Neural cell (in vitro differentiated cells): ENCODE data around the gene MEGF6. TPM values are rescaled to one million over a fixed set of nuclear protein-coding genes. Genes with fewer than 3 reads are reported as not detected.

Experiments used
- H2AFZ ChIP-seq: fragments of 200-600, 300-800 bp; sonication (generic), shearing (Covaris generic); 2 replicates; pipeline ENCODE4 v1.6.0; 2014; ENCODE audit warnings: low read depth, mild to moderate bottlenecking, antibody characterized with exemption, low read length, moderate library complexity
- H3F3A ChIP-seq: fragments of 200-600 bp; shearing (Covaris generic); 2 replicates; pipeline ENCODE4 v1.6.1; 2016; ENCODE audit warnings: mild to moderate bottlenecking, moderate library complexity, mixed read lengths, antibody characterized with exemption, low read length; ENCODE audit not compliant: insufficient read depth, poor library complexity, severe bottlenecking
- H3K27ac ChIP-seq: fragments of 200-600, 300-800 bp; sonication (generic), shearing (Covaris generic); 2 replicates; pipeline ENCODE4 v1.5.1; 2014; ENCODE audit warnings: mild to moderate bottlenecking, low read length, moderate library complexity
- H3K27me3 ChIP-seq: fragments of 300-800, 200-600 bp; sonication (generic), shearing (Covaris generic); 2 replicates; pipeline ENCODE4 v1.6.0; 2014; ENCODE audit warnings: mild to moderate bottlenecking, low read depth, low read length, moderate library complexity; ENCODE audit not compliant: insufficient read depth
- H3K36me3 ChIP-seq: fragments of 300-800, 200-600 bp; sonication (generic), shearing (Covaris generic); 2 replicates; pipeline ENCODE4 v1.5.1; 2014; ENCODE audit warnings: mild to moderate bottlenecking, antibody characterized with exemption, low read length, moderate library complexity; ENCODE audit not compliant: insufficient read depth
- H3K4me2 ChIP-seq: fragments of 300-800, 200-600 bp; sonication (generic), shearing (Covaris generic); 2 replicates; pipeline ENCODE4 v1.6.0; 2014; ENCODE audit warnings: mild to moderate bottlenecking, low read length
- H3K4me3 ChIP-seq: fragments of 300-800, 200-600 bp; sonication (generic), shearing (Covaris generic); 2 replicates; pipeline ENCODE4 v1.5.1; 2014; ENCODE audit warnings: mild to moderate bottlenecking, low read length, moderate library complexity
- H3K79me2 ChIP-seq: fragments of 200-600 bp; shearing (Covaris generic); replicated peaks from 2 replicates; pipeline ENCODE4 v1.6.0; 2014; ENCODE audit warnings: mild to moderate bottlenecking, low read length, moderate library complexity; ENCODE audit not compliant: insufficient read depth
- H3K9ac ChIP-seq: fragments of 300-800, 200-600 bp; sonication (generic), shearing (Covaris generic); 2 replicates; pipeline ENCODE4 v1.6.1; 2016; ENCODE audit warnings: mild to moderate bottlenecking, low read length, mixed read lengths
- H3K9me2 ChIP-seq: fragments of 200-600 bp; shearing (Covaris generic); 2 replicates; pipeline ENCODE4 v1.6.1; 2016; ENCODE audit warnings: mild to moderate bottlenecking, low read length, mixed read lengths; ENCODE audit not compliant: insufficient read depth
- H3K9me3 ChIP-seq: fragments of 200-600, 300-800 bp; sonication (generic), shearing (Covaris generic); 2 replicates; pipeline ENCODE4 v1.6.1; 2016; ENCODE audit warnings: mild to moderate bottlenecking, mixed run types, low read length, moderate library complexity, mixed read lengths
- H4K20me1 ChIP-seq: fragments of 200-600 bp; shearing (Covaris generic); 2 replicates; pipeline ENCODE4 v1.6.1; 2016; ENCODE audit warnings: mild to moderate bottlenecking, mixed run types; ENCODE audit not compliant: insufficient read depth
- EP300 ChIP-seq: fragments of 450-650 bp; conservative IDR thresholded peaks from 2 replicates; pipeline ENCODE4 v1.6.1; 2014; ENCODE audit warnings: antibody characterized with exemption, mild to moderate bottlenecking, moderate library complexity; ENCODE audit not compliant: poor library complexity, severe bottlenecking
- EZH2 ChIP-seq: fragments of 200-600, 300-800 bp; shearing (Covaris generic), sonication (generic); IDR thresholded peaks from 2 replicates; pipeline ENCODE4 v1.6.1; 2014; ENCODE audit warnings: antibody characterized with exemption, low read length, borderline replicate concordance, mild to moderate bottlenecking; ENCODE audit not compliant: insufficient read depth, poor library complexity, severe bottlenecking
- MXI1 ChIP-seq: fragments of 450-650 bp; conservative IDR thresholded peaks from 2 replicates; pipeline ENCODE4 v1.6.1; 2014; ENCODE audit warnings: antibody characterized with exemption, mild to moderate bottlenecking; ENCODE audit not compliant: poor library complexity, severe bottlenecking
- POLR2AphosphoS5 ChIP-seq: IDR thresholded peaks from 2 replicates; pipeline ENCODE4 v1.6.1; 2012
- RAD21 ChIP-seq: fragments of 450-650 bp; conservative IDR thresholded peaks from 2 replicates; pipeline ENCODE4 v1.6.1; 2014; ENCODE audit warnings: antibody characterized with exemption, mild to moderate bottlenecking, moderate library complexity
- REST ChIP-seq: IDR thresholded peaks from 2 replicates; pipeline ENCODE4 v1.6.1; 2012; ENCODE audit warnings: borderline replicate concordance
- SMC3 ChIP-seq: fragments of 450-650 bp; conservative IDR thresholded peaks from 2 replicates; pipeline ENCODE4 v1.6.1; 2014; ENCODE audit warnings: antibody characterized with exemption, mild to moderate bottlenecking, moderate library complexity; ENCODE audit not compliant: poor library complexity
- TAF1 ChIP-seq: IDR thresholded peaks from 2 replicates; pipeline ENCODE4 v1.6.1; 2012; ENCODE audit warnings: low read depth
- polyA plus RNA-seq: library from polyadenylated mRNA; depleted of rRNA; stranded (reverse); fragments of >200 nt; gene quantifications from 2 replicates; pipeline ENCODE4 v1.2.3, GENCODE V29; 2014
- TF ChIP-seq, protein P1 (sequence below): fragments of 450-650 bp; IDR thresholded peaks from 2 replicates; pipeline ENCODE4 v1.5.1; 2014; ENCODE audit warnings: antibody characterized with exemption, mild to moderate bottlenecking, moderate library complexity; ENCODE audit not compliant: poor library complexity, severe bottlenecking

Gene MEGF6
- polyA plus RNA-seq, 1 donor from 2014 or later: 6.0 TPM

DNA sequence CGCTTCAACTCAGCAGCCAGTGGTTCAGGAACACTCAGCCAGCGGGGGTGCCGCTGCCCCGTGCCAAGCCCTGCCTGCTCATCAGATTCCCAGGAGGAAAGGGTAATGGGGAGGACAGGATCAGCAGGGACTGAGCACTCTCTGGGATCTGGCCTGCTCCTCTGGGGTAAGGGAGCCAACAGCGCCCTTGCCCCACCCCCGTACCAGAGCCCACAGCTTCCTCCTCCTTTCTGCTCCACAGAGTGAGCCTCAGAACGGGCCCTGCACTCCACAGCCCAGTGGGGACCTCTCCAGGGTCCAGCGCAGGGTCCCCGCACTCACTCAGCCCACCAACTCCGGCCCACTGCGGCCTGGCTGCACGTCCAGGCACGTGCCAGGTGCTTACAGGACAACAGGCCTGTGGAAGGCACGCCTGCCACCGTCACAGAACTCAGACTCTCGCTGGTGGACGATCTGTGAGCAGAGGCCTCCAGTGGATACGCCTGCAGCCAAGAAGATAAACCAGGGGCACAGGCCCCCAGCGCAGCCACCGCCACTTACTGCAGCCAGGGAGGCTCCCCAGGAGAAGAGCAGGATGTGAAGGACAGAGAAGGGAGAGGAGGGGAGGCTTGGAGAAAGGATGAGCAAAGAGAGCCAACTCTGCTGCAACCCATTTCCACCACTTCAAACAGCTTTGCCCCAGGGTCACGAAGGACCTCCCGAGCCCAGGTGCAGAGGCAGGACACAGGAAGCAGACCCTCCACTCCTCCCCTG is 2.1 kb downstream of the MEGF6 start:
- H4K20me1 ChIP-seq: no peaks in the 10 kb centered on the region
- no peak overlapping the region for H3K27ac ChIP-seq
- no peak for TF ChIP-seq EP300
- TF ChIP-seq, protein P1, sequence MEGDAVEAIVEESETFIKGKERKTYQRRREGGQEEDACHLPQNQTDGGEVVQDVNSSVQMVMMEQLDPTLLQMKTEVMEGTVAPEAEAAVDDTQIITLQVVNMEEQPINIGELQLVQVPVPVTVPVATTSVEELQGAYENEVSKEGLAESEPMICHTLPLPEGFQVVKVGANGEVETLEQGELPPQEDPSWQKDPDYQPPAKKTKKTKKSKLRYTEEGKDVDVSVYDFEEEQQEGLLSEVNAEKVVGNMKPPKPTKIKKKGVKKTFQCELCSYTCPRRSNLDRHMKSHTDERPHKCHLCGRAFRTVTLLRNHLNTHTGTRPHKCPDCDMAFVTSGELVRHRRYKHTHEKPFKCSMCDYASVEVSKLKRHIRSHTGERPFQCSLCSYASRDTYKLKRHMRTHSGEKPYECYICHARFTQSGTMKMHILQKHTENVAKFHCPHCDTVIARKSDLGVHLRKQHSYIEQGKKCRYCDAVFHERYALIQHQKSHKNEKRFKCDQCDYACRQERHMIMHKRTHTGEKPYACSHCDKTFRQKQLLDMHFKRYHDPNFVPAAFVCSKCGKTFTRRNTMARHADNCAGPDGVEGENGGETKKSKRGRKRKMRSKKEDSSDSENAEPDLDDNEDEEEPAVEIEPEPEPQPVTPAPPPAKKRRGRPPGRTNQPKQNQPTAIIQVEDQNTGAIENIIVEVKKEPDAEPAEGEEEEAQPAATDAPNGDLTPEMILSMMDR: no peak
- no peak for TF ChIP-seq POLR2AphosphoS5
- TF ChIP-seq TAF1: no peak
- no peak for TF ChIP-seq MXI1
- TF ChIP-seq SMC3: no peak
- TF ChIP-seq RAD21: no peak
- no peak for TF ChIP-seq REST
- TF ChIP-seq EZH2: no peak
- no peak overlapping the region for H3K9ac ChIP-seq
- H3K4me3 ChIP-seq: no peak overlapping the region
- H2AFZ ChIP-seq: no peak overlapping the region
- H3K9me2 ChIP-seq: no peaks in the 10 kb centered on the region
- H3K9me3 ChIP-seq: no peaks in the 10 kb centered on the region
- H3K4me2 ChIP-seq: no peak overlapping the region
- no peaks in the 10 kb centered on the region for H3F3A ChIP-seq
- H3K36me3 ChIP-seq: no peaks in the 10 kb centered on the region
- peaks cover 8% of the 10 kb centered on the region for H3K27me3 ChIP-seq
- no peaks in the 10 kb centered on the region for H3K79me2 ChIP-seq

DNA sequence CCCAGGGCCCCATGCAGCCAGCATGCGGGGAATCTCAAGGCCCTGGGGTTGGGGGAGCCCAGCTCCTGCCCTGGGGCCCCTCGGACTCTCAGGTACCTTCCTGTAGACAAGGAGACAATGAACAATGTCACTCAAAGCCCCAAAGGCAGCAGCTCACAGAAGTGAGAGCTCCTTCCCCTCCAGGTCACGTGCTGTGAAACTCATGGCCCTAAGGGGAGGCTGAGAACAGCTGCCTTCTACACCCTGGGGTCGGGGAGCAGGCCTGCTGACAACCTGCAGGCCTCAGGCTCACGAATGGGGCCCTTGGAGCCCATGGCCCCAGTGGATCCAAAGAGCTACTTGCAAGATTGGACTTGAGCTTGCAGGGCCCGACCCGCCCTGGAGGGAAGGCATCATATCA is 3.2 kb downstream of the MEGF6 start:
- H3K27me3 ChIP-seq: peaks cover 8% of the 10 kb centered on the region
- no peaks in the 10 kb centered on the region for H3K36me3 ChIP-seq
- H3K9ac ChIP-seq: no peak overlapping the region
- H3K27ac ChIP-seq: no peak overlapping the region
- H3K79me2 ChIP-seq: no peaks in the 10 kb centered on the region
- H3F3A ChIP-seq: no peaks in the 10 kb centered on the region
- TF ChIP-seq EZH2: no peak
- TF ChIP-seq, protein P1: no peak
- no peak for TF ChIP-seq SMC3
- TF ChIP-seq POLR2AphosphoS5: no peak
- TF ChIP-seq TAF1: no peak
- no peak for TF ChIP-seq RAD21
- TF ChIP-seq EP300: no peak
- TF ChIP-seq MXI1: no peak
- TF ChIP-seq REST: no peak
- no peak overlapping the region for H2AFZ ChIP-seq
- H3K9me3 ChIP-seq: no peaks in the 10 kb centered on the region
- no peak overlapping the region for H3K4me2 ChIP-seq
- H4K20me1 ChIP-seq: no peaks in the 10 kb centered on the region
- H3K9me2 ChIP-seq: no peaks in the 10 kb centered on the region
- no peak overlapping the region for H3K4me3 ChIP-seq
